HG03460 (cell line): ENCODE data around the gene RHEX.
A peak's percentile ranks its signal among the peaks of the same experiment; 100 is the strongest.
"Not testable (repeated sequence)": the region's sequence is repeated elsewhere in the genome, so short reads cannot be mapped to it uniquely, and the experiment has no call there.

ENCODE experiments used
- ATAC-seq: cut with Tn5 transposase; IDR thresholded peaks from one replicate; pipeline ENCODE4 v1.9.1; 2021; ENCODE audit not compliant: unreplicated experiment

RHEX gene

DNA sequence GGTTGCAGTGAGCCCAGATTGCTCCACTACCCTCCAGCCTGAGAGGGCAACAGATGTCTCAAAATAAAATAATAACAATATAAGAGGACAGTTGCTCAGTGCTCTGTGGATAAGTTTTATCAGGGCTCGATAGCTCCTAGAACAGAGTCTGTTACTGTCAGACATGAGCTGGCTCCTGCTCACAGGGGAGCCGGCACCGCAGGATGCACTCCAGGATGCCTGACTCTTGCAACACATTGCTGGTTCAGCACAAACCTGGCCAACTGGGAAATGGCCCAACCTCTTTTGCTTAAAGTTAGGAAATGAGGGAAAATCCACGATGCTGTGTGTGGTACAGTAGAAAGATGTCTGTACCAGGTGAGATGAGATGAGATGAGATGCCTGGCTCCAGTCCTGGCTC, 23.5 kb upstream of the RHEX start:
- no peak for ATAC-seq

DNA sequence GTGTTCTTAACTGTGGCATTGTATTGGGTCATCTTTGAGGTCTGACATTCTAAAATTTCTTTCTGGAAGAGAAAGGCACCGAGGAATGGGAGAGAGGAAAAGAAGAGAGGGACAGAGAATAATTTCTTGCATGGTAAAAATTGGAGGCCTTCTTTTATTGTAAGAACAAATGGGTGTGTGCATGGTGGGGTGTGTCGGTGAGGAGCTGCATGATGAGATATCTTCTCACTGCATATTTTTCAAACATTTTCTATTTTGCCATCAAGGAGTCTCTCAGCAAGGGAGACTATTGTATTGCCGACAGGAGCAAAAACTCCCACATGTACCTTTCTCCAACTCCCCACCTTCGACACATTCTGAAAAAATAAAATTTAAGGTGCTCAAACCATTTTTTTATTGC, 22.8 kb upstream of the RHEX start:
- no peak for ATAC-seq

DNA sequence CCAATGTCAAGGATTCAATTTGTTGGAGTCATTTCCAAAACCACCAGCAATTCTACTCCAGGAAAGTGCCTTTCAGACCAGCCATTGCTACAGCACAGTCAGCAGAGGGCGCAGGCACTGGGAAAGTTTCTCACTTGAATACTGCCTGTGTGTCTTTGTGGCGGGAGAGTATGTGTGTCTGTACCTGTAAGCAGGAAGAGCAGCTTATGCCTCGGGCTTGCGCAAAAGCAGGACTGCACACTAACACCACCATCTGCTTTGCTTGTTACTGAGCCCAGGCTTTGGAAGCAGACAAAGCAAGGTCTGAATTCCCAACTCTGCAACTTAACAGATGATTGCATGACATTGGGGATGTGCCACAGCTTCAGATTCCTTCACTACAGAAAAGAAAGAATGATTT, 22.3 kb upstream of the RHEX start:
- ATAC-seq: peak; percentile 80

DNA sequence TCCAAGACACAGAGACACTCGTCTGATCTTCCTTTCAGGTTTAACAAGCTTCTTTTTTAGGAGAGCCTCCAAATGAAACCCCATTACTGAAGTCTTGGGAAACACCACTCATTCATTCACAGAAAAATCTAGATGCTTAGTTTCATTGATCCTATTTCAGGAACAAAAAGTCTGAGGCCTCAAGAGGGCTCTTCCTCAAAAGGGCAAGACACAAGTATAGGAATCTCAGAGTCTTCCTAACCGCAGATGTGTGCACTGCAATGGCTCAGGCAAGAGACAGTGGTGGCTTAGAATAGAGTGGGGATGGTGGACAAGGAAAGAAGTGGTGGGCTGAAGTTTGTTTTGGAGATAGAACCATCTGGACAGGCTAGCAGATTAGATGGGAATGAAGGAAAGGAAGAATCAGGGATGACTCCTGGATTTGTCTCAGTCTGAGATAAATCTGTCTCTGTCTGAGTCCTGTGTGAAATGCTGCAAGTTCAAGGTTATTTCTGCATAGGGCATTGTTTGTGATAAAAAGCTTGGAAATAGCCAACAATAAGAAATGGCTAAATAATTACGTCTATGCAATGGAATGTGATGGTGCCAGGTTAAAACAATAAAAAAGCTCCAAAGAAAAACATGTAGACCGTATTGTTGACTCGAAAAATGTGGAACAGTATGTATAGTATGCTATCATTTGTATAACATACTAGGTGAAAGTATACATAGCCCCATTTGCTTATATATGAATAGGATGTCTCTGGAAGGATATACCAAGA, 20.4 kb upstream of the RHEX start:
- ATAC-seq: no peak

DNA sequence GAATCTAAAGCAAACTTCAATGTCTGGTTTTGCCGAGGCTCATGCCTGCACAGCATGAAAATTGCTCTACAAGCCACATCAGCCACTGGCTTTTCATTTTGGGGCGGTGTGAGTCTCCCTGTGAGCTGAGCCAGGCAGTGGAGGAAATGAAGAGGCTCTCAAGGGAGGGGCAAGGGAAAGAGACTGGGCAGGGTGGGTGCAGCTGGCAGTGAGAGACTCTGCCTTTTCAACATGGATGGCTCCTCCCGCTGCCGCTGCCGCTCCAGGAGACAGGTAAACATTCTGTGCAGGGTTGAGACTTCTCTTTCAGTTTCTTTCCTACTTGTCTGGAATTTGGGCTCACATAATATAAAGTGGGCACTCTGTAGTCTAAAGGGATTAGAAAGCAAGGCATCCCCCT, 17.9 kb upstream of the RHEX start:
- ATAC-seq: no peak

DNA sequence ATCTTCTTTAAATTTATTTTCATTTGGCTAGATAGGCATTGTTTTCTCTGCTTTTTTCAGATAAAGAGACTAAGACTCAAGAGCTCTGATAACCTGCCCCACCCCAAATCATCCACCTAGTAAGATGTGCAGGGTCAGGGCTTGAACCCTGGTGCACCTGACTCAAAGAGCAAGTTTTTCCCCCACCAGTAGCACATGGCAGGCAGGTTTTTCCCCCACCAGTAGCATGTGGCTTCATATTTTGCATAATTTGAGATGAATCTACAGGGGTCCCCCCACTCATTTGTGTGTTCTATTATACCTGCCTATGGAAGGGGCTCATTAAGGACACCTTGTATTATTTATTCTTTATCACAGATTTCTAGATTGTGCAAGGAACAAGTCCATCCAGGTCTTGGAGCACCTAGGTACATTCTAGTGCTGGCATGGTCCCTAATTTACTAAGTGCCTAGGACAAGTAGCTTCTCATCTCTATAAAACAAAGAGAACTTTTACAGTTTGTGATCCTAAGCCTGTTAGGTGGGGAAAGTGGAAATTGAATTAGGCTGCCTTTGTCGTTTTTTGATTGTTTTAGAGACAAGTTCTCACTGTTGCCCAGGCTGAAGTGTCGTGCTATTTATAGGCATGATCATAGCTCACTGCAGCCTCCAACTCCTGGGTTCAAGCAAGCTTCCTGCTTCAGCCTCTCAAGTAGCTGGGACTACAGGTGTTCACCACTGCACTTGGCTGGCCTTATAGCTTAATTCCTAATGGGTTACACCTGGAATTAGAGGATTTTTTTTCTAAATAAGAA, 16.1 kb upstream of the RHEX start:
- no peak for ATAC-seq

DNA sequence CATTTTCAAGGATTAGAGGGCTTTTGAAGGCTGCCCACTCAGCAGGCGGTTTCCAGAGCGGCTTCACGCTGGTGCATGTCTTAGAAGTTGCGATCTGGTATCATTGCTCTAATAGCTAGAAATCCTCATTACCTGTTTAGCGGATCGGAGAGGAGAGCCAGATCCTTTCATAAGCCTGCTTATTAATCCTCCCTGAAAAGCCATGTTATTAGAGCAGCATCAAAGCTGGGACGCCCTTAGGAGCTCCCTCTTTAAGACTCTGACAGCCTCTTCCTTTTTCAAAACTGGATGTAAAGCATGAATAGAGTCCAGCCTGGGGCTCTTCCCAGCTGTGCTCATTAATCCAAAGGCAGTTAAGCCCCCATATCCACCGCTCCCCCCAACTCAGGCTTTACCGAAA, 15.4 kb upstream of the RHEX start:
- ATAC-seq: no peak

DNA sequence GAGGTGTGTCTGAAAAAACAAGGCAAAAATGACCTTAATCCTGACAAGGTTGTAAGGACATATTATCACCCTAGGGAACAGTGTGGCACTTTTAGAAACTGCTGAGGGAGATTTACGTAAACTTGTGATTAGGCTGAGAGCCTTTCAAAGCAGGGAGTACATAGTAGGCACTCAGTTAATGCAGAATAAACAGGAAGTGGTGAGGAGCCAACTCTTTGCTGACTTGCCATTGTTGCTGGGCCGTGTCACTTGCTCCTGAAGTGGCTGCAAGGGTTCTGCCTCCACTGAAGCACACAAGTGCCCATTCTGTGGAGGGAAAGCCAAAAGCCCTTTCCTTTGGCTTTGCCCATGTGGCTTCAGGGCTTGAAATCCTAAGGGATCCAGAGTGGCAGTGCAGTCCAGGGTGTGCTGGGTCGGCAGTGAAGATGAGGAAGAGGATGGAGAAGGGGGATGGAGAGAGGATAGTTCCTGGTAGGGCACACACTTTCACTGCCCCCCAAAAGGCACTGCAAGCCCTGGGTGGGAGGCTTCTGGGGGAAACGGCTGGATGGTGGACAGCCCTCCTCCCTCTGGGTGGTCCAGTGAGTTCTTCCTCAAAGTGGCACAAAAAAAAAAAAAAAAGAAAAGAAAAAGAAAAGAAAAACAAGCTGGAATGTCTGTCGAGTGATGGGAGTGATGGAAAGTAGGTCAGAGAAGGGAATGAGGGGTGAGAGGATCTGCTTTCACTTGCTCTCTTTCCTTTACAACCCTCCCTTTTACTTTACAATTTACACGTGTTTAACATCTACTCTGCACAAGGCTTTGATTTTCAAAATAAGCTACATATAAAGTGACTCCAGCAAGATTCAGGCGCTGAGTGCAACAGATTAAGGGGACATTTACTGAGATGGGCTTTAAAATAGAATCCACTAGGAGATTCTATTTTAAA, 13.7 kb upstream of the RHEX start:
- no peak for ATAC-seq

DNA sequence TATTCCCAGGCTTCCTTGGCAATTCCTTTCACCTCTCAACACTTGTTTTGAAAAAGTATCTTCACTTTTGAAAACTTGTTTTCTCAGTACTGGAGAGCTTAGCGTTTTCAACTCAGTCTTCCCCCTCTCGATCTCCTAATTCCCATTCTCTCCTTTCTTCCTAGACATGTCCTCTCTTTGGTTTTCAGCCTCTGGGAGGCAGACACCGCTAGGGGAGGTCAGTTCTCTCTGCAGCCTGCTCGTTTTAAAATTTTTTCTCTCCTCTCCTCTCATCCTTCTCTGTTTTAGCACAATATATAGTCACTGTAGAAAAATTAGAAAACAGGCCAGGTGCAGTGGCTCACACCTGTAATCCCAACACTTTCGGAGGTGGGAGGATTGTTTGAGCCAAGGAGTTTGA, 12.6 kb upstream of the RHEX start:
- ATAC-seq: no peak

DNA sequence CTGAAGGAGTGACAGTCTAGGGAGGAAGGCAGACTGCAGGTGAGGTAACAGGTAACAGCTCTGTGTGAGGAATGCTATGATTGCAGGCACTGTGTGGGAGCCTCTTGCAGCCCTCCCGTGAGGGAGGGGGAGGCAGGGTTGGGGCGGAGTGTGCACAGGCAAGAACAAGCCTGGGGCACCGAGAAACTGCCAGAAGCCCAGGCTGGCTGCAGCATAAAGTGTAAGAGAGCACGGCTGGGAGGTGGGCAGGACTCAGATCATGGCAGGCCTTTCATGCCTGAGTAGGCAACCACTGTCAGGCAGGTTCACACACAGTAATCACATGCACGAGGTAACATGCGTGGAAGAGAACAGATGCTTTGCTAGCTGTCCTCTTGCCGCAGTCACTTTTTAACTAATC, 11.3 kb upstream of the RHEX start:
- peak; percentile 64 for ATAC-seq

DNA sequence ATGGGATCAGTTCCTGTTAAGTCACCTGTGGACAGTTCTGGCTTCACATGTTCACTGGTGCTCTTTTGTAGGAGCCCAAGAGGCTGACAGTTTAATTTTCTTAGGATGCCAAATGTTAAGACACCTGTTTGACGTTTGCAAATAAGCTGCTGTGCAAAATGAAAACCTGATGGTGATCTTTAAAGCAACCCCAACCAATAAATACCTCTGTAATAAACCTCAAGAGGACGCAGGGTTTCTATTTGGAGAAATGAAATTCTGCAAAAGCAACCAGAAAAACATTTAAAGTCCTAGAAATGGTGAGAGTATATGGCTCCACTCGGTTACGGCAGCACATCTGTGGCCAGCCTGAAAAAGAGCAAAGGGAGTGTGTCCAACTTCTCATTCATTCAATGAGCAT, 5.7 kb upstream of the RHEX start:
- ATAC-seq: no peak

DNA sequence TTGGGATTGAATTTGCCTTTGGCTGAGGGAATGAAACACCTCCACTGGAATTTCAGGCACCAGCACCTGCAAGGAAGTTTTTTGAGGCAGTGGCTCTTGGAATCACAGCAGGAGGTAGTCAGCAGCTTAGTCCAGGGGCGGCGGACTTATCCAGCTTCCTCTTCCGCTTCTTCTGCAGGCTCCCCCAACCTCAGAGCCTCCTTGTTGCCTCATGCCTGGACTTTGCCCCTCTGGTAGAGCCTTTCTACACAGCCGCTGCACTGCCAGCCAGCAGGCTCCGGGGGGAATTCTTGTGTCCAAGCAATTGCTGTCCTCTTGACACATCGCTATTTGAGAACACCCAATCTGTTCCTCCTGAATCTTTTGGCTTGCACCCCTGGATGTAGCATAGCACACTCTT, 4.4 kb upstream of the RHEX start:
- no peak for ATAC-seq

DNA sequence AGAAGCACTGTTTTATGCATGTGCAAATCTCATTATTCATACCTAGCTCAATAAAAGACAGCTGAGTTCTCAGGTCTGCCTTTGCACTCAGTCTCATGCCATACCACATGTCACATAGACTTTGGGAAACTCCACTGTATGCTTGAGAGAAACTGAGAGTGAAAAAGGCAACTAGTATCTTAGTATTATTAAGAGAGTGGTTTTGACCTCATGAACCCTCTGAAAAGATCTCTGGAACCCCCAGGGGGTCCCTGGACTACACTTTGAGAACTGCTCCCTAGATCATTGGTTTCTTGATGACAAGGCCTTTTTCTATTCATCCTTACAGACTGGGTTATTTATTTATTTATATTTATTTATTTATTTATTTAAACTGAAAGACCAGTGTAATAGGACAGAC, 3.7 kb upstream of the RHEX start:
- ATAC-seq: peak; percentile 43

DNA sequence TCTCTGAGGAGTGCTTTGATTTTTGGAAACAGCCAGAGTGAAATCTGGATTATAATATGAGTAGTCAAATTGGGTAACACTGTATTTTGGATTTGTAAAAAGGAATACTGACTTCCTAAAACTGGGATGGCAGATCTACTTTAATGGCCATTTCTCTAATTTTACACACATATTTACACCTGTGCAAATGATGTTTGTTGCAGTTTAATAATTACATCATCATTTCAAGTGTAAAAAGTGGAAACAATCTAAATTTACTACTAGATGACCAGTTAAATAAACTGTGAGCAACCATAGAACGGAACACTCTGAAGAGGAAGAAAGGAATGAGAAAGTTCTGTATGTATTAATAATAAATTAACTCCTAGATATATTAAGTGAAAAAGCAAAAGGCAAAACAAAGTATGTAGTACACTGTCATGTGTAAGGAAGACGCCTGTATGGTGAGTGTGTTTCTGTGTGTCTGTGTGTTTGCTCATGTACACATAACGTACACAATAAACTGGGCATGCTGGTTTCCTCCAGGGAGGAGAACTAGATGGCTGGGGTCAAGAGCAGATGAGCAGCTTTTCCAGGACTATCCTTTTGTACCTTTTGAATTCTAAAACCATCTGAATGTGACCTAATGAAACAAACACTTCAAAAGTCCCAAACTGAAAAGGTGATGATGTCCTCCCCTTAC, 2.9 kb upstream of the RHEX start:
- ATAC-seq: no peak

DNA sequence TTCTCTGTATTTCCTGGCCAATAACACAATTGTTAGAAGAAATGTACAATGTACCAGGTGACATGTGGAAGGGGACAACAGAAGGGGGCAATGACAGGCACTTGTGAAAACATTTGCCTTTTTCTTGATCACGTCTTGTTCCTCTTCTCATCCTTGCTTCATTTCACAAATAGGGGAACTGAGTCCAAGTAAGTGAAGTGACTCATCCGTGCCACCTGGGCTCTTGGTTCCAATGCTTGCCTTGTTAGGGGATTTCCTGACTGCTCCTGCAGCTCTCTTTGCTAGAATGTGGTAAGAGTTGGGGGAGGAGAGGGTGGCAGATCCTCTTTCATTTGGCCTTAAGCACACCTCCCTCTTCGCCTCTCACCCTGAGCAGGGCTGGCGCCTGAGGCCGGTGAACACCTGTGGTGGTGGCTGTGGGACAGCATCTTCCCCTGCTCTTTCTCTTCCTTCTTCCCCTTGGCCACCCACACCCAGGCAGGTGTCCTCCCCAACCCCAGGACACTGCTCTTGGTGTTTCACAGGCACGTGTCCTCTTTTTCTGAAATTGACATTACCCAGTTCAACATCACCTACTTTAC, 2.2 kb upstream of the RHEX start:
- ATAC-seq: peak; percentile 86

DNA sequence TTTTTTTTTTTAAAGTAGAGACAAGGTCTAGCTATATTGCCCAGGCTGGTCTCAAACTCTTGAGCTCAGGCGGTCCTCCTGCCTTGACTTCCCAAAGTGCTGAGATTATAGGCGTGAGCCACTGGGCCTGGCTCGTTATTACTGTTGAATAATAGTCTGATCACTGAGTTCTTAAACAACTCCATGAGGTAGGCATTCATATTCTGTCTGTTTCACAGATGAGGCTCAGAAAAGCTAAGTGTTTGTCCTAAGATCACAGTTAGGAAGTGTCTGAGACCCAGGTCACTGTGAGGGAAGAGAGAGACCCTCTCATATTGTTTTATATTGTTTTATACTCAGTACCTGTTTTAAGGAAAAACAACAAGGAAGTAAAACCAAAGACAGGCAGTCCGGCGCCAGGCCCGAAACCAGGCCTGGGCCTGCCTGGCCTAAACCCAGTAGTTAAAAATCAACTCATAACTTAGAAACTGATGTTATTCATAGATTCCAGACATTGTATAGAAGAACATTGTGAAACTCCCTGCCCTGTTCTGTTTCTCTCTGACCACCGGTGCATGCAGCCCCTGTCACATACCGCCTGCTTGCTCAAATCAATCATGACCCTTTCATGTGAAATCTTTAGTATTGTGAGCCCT, 625 bp upstream of the RHEX start:
- not testable (repeated sequence) for ATAC-seq

DNA sequence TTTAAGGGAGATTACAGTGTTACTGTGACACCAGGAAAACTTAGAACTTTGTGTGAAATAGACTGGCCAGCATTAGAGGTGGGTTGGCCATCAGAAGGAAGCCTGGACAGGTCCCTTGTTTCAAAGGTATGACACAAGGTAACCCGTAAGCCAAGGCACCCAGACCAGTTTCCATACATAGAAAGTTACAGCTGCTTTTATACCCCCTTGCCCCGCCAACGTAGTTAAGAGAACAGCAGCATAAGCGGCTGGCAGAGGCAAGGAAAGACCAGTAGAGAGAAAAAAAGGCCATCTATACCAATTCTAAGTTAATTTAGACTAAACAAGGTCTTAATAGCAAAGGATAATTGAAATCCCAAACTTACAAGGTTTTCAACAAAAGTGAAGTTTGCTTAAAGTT, 643 bp downstream of the RHEX start:
- not testable (repeated sequence) for ATAC-seq

DNA sequence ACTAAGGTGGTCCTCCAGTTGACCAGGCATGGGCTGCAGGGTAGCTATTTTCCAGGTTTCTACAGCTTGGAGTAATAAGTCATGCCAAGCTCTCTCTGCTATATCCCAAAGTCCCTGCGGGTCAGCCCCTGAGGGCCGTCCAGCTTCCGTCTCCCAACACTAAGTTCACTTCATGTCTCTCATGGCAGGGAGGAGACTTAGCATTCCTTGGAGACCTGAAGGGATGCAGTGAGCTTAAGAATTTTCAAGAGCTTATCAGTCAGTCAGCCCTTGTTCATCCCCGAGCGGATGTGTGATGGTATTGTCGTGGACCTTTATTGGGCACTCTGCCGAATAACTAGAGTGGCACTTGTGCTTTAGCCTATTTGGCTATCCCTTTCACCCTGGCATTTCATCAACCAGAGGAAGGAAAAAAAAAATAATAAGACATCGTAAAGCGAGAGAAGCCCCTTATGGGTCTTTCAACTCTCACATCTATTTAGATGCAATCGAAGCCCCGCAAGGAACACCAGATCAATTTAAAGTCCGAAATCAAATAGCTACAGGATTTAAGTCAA, 2.2 kb downstream of the RHEX start:
- ATAC-seq: not testable (repeated sequence)

DNA sequence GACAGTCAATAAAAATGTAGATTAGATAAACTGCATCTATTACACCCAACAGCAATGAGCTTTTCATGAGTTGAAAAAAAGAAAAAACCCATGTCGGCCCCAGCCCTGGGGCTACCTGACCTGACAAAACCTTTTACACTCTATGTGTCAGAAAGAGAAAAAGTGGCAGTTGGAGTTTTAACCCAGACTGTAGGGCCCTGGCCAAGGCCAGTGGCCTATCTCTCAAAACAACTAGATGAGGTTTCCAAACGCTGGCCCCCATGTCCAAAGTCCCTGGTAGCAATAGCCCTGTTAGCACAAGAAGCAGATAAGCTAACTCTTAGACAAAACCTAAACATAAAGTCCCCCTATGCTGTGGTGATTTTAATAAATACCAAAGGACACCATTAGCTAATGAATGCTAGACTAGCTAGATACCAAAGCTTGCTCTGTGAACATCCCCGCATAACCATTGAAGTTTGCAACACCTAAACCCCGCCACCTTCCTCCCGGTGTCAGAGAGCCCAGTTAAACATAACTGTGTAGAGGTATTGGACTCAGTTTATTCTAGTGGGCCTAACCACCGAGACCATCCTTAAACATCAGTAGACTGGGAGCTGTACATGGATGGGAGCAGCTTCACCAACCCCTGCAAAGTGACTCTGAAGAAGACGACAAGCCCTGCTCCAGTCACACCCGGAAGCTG, 2.8 kb downstream of the RHEX start:
- not testable (repeated sequence) for ATAC-seq
